HG03571 (cell line): ENCODE measurements around the gene NEIL3.
"Not testable (repeated sequence)": the region's sequence is repeated elsewhere in the genome, so short reads cannot be mapped to it uniquely, and the experiment has no call there.

Experiments
- ATAC-seq: cut with Tn5 transposase; IDR thresholded peaks from one replicate; pipeline ENCODE4 v1.9.1; 2021; ENCODE audit not compliant: unreplicated experiment

The NEIL3 gene

GRCh38 chr4:177301126-177301639, 8.5 kb upstream of the NEIL3 start:
- ATAC-seq: no peak

DNA sequence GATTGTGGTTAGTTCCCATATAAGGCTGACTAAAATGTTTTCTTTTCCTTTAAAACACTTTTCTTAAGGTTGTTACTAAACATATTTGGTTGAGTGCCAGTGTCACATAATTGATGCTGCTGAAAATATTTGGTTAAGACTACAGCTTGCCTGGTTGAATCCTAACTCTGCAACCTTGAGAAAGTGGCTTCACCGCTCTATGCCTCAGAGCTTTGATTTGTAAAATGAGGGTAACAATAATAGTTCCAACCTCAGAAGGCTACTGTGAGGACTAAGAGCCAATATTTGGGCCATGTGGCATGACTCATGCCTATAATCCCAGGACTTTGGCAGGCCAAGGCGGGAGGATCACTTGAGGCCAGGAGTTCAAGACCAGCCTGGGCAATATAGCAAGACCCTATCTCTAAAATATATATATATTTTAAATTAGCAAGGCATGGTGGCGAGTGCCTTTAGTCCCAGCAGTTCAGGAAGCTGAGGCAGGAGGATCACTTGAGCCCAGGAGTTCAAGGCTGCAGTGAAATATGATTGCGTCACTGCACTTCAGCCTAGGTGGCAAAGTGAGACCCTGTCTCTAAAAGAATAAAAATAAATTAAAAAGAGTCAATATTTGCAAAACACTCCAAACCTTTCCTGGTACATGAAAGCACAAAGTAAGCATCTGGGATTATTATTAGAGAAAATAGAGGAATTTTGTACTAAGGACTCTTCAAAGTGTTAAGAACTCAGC, 7.1 kb upstream of the NEIL3 start:
- no peak for ATAC-seq

- ATAC-seq: no peak
These were observed 5.6 kb upstream of the NEIL3 start for GRCh38 chr4:177304094-177304493.

DNA sequence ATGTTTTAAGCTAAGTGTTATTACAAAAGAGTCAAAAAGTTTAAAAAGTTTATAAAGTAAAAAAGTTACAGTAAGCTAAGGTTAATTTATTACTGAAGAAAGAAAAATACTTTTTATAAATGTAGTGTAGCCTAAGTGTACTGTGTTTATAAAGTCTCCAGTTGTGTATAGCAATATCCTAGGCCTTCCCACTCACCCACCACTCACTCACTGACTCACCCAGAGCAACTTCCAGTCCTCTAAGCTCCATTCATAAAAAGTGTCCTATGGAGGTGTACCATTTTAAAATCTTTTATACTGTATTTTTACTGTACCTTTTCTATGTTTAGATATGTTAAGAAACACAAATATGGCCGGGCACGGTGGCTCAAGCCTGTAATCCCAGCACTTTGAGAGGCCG, 4.8 kb upstream of the NEIL3 start:
- ATAC-seq: not testable (repeated sequence)

- ATAC-seq: no peak
These were observed 1.5 kb upstream of the NEIL3 start for GRCh38 chr4:177308125-177308524.

DNA sequence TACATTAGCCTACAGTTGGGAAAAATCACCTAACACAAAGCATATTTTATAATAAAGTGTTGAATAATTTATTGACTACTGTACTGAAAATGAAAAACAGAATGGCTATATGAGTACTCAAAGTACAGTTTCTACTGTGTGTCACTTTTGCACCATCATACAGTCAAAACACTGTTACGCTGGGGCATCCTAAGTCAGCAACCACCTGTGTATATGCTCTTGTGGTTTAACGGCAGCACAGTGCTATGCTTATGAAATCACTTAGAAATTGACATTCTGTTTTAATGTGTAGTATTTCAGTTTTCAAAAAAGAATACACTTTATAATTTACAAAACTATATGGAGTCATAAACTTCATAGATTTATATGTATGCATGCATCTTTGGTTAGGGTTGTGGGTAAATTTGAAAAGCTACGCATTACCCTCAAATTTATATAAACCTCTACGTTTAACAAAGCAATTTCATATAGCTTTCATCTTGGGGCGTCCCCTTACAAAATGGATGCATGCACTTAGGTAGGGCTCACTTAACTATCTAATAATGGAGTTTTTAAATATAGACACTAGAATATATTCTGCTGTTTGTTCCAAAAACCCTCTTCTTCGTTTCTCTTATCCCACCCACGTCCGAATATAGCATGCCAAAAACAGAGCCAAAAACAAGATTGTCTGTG, 690 bp upstream of the NEIL3 start:
- no peak for ATAC-seq

DNA sequence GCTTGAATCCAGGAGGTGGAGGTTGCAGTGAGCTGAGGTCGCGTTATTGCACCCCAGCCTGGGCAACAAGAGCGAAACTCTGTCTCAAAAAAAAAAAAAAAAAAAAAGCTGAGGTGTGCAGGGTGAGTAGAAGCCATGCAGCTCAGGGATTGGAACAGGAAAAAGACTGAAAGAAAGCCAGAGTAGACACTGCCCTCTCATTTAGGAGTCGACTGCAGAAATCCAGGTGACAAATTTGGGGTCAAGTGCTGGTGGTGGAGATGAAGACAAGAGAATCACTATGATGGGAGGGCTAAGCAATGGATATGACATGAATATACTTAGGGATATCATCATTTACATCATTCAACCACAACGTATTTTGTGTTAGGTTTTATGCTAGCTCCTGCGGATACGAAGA, 1.9 kb downstream of the NEIL3 start:
- no peak for ATAC-seq

DNA sequence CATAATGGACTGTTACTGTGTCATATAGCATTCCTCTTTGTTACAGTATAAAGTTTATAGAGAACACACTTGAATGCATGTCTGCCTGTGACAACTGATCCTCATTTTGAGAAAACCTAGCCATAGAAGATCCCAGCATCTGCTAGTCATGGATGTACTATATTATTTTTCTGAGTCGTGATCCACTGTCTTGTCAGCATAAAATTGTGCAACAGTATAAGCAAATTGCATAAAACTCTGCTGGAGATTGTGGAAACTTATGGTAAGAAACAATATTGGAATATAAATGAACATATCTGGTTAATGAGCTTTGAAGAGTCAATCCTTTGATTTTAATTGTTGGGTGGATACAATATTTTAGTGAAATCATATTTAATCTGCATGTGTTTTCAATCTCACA, 3.6 kb downstream of the NEIL3 start:
- ATAC-seq: no peak

DNA sequence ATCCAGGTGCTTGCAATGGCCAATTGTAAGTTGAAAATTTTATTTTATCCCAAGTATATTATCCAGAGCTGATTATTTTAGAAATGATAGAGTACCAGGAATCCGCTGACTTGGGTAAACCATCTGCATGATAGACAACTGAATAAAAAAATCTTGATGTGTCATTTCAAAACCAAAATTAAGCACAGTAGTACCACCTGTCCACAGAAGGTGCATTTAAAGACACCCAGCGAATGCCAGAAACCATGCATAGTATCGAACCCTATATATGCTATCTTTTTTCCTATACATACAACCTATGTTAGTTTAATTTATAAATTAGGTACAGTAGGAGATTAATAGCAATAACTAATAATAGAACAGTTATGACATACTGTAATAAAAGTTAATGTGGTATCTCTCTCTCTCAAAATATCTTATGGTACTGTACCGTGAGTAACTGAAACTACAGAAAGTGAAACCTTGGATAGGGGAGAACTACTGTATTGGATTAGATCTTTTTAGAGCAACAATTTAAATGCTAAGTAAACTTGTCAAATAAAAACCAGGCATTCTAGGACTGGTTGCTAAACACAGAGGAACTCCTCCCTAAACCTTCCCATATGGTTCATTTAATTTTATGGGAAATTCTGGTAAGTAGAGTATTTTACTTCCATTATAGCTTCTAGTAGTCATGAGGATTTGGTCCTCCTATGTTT, 6.2 kb downstream of the NEIL3 start:
- peak; percentile 41 for ATAC-seq

DNA sequence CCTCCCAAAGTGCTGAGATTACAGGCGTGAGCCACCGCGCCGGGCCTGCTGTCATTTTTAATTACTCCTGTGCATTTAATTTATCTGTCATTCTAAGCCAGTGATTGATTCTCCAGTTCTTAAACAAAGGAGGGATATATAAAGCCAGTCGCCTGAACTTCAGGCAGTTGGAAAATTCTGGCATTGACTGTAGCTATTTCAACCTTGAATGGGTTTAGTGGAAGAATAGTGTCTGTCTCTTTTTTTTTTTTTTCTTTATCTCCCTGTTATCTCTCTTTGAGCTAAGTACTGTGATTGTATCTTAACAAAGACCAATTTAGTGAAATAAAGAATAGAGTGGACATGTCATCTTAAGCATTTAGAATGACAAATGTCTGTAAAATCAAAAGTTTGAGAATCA, 11.0 kb downstream of the NEIL3 start:
- ATAC-seq: no peak

GRCh38 chr4:177321647-177322046, 12.0 kb downstream of the NEIL3 start:
- no peak for ATAC-seq

- ATAC-seq: no peak
These were observed 12.6 kb downstream of the NEIL3 start for GRCh38 chr4:177322266-177322665.

- ATAC-seq: no peak
These were observed 13.2 kb downstream of the NEIL3 start for GRCh38 chr4:177322881-177323280.

- no peak for ATAC-seq
These were observed 13.7 kb downstream of the NEIL3 start for GRCh38 chr4:177323416-177323815.

DNA sequence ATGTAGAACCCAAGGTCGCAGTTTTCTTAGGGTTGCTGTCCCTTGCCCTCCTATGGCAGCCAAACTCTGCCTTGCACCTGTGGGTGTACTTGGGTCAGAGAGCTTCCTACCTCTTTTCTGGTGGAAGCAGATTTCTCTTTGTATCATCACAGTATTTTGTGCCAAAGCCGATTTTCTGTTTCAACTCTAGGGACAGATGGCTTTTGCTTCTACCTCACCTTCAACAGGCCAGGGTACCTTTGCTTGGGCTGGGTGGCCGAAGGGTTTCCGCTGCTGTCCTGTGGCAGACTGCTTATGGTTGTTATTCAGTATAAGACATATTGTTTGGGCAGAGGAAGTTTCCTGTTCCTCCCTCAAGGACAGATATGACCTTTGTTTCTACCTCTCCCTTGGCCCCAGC, 22.4 kb downstream of the NEIL3 start:
- ATAC-seq: no peak

DNA sequence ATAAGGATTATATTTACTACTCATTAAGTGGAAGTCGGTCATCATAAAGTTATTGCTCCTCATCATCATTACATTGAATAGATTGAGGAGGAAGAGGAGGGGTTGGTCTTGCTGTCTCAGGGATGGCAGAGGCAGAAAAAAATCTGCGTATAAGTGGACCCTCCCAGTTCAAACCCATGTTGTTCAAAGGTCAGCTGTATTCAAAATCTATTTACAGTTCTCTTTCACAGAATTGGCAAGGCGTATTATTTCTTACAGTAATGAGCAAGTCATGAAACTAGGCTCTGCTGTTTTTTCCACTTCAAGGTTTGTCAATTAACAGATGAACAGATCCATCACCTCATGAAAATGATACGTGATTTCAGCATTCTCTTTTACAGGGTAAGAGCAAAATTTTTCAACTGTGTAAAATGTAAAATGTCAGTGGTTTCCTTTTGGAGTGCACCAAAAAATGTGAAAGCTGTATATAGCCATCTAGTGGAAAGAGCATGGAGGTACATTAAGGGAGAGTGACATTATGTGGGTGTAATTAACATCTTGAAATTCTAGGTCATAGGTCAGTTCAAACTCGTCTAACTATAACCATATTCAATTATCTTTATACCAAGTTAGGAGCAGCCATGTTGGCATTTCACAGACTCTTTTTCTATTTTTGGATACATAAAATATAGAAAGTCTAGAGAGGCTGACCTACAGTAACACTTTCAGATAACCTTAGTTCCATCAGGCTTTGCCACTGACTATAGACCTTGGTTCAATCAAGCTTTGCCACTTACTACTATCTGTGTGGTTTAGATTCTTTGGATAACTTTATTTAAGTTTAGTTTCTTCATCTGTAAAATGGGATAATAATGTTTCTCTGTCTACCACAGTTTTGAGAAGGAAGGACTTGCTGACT, 30.1 kb downstream of the NEIL3 start:
- ATAC-seq: peak; percentile 97

- ATAC-seq: no peak
These were observed 38.7 kb downstream of the NEIL3 start for GRCh38 chr4:177348348-177348747.

- ATAC-seq: no peak
These were observed 39.5 kb downstream of the NEIL3 start for GRCh38 chr4:177349191-177349590.

- no peak for ATAC-seq
These were observed 42.1 kb downstream of the NEIL3 start for GRCh38 chr4:177351622-177352244.

- ATAC-seq: no peak
These were observed 46.5 kb downstream of the NEIL3 start for GRCh38 chr4:177356206-177356605.
